ENCODE results near the gene TET1.
"Not testable (repeated sequence)": the region's sequence is repeated elsewhere in the genome, so short reads cannot be mapped to it uniquely, and the experiment has no call there.

Gene TET1

GRCh38 chr10:68613974-68614373 is 53.8 kb downstream of the TET1 start:
- not testable (repeated sequence) for DNase-seq (ENCODE audit: low spot score)

GRCh38 chr10:68617691-68618090 is 57.6 kb downstream of the TET1 start:
- not testable (repeated sequence) for DNase-seq (ENCODE audit: low spot score)

- DNase-seq (ENCODE audit: low spot score): no peak
Observed at GRCh38 chr10:68618234-68618633, 58.1 kb downstream of the TET1 start.

GRCh38 chr10:68619595-68619994 is 59.5 kb downstream of the TET1 start:
- DNase-seq (ENCODE audit: low spot score): no peak

GRCh38 chr10:68625316-68625921 is 65.3 kb downstream of the TET1 start:
- no peak for DNase-seq (ENCODE audit: low spot score)

DNA sequence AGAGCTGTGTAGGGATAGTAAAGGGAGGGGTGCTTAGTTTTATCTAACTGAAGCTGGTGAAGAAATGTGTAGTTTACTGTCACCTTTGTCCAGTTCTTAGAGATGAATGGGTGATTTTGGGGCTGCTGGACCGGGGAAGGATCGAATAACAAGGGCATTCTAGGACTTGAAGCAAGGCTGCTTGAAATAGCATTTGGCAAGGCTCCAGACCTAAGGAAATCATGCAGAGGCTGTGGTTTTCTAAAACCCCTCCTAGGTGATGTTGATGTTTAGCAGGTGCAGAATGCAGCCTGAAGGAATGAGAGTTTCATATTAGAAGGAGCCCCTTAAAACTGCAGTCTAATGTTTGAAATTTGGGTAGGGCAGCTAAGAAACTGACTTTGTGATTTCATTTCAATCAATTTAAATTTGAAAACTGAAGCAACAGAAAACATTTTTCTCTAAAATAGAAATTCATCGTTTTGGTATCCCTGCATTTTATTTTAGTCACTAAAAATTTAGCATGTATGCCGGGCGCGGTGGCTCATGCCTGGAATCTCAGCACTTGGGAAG is 68.5 kb downstream of the TET1 start:
- no peak for DNase-seq (ENCODE audit: low spot score)

- DNase-seq (ENCODE audit: low spot score): not testable (repeated sequence)
Observed at GRCh38 chr10:68632271-68632560, 72.1 kb downstream of the TET1 start.

- no peak for DNase-seq (ENCODE audit: low spot score)
Observed at GRCh38 chr10:68633281-68633680, 73.1 kb downstream of the TET1 start.

GRCh38 chr10:68633816-68634466 is 73.8 kb downstream of the TET1 start:
- no peak for DNase-seq (ENCODE audit: low spot score)

DNA sequence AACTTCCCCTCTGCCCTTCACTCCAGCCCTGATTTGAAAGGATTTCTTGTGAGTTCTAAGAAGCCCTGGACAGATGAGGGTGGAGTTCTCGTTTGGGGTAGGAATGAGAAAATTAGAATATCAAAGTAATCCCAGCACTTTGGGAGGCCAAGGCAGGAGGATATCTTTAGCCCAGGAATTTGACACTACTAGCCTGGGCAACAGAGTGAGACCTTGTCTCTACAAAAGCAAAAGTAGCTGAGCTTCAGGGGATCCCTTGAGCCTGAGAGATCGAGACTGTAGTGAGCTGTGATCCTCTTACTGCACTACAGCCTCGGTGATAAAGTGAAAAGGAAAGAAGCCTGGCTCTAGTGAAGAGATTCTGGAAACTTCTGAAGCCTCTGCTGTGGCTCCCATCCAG is 76.2 kb downstream of the TET1 start:
- DNase-seq (ENCODE audit: low spot score): no peak

DNA sequence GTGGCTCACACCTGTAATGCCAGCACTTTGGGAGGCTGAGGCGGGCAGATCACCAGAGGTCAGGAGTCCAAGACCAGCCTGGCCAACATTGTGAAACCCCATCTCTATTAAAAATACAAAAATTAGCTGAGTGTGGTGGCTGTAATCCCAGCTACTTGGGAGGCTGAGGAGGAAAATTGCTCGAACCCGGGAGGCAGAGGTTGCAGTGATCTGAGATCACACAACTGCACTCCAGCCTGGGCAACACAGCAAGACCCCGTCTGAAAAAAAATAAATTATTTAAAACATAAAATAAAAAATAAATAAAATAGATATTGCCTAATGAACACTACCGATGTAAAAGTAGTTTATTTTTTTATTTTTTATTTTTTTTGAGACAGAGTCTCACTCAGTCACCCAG is 83.4 kb downstream of the TET1 start:
- DNase-seq (ENCODE audit: low spot score): not testable (repeated sequence)

DNA sequence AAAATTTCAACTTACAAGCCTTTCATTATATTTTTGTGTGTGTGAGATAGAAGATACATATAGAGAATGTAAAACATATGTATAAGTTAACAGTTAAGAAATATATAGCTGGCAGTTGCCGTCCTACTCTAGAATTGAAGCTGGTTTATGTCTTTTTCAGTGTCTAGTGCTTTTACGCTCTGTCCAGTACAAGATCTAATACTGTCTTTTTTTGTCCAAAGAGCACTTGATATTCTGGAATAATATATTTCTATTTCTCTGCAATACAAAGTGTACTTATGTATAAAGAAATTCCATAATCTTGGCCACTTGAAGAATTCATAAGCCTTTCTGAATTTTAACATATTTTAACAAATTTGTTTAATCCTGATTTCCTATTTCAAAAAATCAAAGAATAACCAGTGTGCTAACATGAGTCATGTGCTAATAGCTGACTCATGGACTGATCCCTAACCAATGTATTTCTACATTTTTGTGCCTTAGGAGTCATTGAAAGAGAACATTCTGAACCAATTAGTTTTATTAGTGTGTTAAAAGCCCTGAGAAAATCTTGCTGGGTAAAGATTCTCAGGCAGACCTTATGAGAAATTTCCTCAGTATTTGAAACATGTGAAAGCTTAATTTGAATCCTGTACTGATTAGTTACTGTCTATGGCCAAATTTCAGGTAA is 87.7 kb downstream of the TET1 start:
- peak; percentile 66 for DNase-seq (ENCODE audit: low spot score)

DNA sequence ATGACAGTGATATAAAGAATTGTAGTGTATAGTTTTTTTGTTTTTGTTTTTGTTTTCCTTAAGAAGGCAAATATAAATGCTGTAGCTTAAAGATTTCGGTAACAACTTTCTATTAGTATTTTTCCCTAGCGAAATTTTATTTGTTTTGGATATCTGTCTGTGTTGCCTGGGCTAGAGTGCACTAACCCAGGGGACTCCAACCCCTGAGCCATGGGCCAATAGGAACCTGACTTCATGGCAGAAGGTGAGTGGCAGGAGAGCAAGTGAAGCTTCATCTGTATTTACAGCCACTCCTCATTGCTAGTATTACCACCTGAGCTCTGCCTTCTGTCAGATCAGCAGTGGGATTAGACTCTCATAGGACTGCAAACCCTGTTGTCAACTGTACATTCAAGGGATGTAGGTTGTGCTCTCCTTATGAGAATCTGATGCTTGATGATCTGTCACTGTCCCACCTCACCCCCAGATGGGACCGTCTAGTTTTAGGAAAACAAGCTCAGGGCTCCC is 95.5 kb downstream of the TET1 start:
- no peak for DNase-seq (ENCODE audit: low spot score)

- DNase-seq (ENCODE audit: low spot score): peak; percentile 18
Observed at GRCh38 chr10:68665841-68666240, 105.7 kb downstream of the TET1 start.

GRCh38 chr10:68666280-68666760 is 106.2 kb downstream of the TET1 start:
- DNase-seq (ENCODE audit: low spot score): peak; percentile 67

DNA sequence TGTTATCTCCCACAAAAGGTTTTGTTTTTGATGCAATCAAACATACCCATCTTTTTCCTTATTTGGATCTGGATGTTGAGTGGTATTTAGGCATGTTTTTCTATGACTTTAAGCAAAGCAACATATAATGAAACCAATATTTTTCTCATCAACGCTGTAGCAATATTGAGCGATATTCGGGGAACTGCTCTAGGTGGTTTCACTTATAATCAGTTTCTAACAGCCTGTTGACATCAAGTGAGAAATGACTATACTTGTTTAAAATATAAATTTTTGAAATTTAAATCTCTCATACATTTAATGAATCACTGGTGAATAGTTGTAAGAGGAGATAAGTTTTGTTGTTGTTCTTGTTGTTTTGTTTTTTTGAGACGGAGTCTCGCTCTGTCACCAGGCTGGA is 108.1 kb downstream of the TET1 start:
- no peak for DNase-seq (ENCODE audit: low spot score)

- no peak for DNase-seq (ENCODE audit: low spot score)
Observed at GRCh38 chr10:68668972-68669371, 108.8 kb downstream of the TET1 start.

DNA sequence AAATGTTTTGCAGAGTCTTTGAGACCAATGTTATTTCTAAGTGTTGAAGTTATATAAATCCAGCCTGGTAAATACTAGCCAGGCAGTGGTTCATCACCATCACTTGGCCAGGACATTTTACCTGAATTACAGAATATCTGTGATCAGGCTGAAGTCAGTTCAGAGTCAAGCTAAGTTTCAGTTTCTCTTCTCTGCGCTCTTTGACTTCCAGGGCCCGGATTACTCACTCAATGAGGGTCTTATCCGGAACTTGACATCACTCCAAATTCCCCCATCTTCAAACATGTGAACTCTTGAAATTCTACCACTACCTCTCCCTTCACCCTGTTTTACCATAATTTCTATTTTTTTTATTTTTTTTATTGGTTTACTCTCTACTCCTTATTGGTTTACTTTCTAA is 124.3 kb downstream of the TET1 start:
- no peak for DNase-seq (ENCODE audit: low spot score)

GRCh38 chr10:68696018-68696417 is 135.9 kb downstream of the TET1 start:
- DNase-seq (ENCODE audit: low spot score): no peak

GRCh38 chr10:68697106-68697505 is 137.0 kb downstream of the TET1 start:
- no peak for DNase-seq (ENCODE audit: low spot score)

DNA sequence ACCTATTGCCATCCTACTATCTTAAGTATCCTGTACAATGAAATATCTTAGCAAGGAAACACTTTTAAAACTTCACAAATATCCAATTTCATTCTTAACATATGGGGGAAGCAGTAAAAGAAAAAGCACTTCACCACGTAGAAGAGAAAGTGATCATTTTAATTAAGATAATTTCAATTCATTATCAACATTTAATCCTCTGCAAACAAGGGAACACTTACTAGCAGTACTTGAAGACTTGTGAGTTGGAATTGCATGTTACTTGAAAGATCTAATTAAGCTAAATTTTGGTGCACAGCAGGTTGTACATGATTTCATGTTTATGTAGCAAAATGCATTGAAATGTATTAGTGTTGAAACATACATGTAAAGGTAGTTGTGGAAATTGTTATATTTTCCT is 140.1 kb downstream of the TET1 start:
- DNase-seq (ENCODE audit: low spot score): no peak

DNA sequence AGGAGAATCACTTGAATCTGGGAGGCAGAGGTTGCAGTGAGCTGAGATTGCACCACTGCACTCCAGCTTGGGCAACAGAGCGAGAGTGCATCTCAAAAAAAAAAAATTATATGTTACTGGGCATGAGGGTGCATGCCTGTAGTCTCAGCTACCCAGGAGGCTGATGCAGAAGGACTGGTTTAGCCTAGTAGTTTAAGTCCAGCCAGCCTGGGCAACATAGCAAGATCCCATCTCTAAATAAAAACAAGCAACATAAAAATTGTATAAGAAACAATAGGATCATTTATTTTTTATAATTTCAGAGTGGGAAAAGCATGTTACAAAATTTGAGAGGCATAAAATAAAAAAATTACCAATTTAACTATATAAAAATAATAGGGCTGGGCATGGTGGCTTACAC is 145.4 kb downstream of the TET1 start:
- DNase-seq (ENCODE audit: low spot score): no peak

DNA sequence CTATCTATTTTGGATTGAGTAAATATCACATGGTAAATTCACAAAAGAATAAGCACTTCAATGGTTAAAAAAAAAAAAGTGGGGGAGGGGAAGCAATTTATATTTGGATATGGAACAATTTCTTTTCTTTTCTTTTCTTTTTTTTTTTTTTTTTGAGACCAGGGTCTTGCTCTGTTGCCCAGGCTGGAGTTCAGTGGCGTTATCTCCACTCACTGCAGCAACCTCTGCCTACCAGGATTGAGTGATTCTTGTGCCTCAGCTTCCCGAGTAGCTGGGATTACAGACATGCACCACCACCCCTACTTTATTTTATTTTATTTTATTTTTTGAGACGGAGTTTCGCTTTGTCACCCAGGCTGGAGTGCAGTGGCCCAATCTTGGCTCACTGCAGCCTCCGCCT is 148.8 kb downstream of the TET1 start:
- not testable (repeated sequence) for DNase-seq (ENCODE audit: low spot score)
